ENCODE data around the gene FAM161A.

DNA sequence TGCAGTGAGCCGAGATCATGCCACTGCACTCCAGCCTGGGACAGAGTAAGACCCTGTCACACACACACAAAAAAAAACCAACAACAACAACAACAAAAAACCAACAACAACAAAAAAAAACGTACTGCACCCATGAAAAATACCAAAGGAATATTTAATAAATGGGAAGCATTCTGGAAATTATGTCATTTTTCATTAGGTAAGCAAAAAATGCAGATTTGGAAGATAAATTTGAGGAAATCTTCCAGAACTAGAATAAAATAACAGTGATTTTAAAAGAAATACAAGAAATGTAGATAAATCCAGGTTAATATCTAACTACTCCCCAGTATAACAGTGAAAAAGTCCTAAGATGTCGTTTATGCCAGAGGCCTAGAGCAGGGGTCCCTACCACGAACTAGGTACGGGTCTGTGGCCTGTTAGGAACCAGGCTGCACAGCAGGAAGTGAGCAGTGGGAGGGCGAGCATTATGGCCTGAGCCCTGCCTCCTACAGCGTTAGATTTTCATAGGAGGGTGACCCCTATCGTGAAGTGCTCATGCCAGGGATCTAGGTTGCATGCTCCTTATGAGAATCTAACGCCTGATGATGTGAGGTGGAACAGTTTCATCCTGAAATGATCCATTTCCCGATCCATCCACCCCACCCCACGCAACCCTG lies 21.5 kb downstream of the FAM161A start:
- TF ChIP-seq, protein P1, sequence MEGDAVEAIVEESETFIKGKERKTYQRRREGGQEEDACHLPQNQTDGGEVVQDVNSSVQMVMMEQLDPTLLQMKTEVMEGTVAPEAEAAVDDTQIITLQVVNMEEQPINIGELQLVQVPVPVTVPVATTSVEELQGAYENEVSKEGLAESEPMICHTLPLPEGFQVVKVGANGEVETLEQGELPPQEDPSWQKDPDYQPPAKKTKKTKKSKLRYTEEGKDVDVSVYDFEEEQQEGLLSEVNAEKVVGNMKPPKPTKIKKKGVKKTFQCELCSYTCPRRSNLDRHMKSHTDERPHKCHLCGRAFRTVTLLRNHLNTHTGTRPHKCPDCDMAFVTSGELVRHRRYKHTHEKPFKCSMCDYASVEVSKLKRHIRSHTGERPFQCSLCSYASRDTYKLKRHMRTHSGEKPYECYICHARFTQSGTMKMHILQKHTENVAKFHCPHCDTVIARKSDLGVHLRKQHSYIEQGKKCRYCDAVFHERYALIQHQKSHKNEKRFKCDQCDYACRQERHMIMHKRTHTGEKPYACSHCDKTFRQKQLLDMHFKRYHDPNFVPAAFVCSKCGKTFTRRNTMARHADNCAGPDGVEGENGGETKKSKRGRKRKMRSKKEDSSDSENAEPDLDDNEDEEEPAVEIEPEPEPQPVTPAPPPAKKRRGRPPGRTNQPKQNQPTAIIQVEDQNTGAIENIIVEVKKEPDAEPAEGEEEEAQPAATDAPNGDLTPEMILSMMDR (conservative IDR thresholded peaks at IDR 0.05; ENCODE audit: low read depth, low read length) = no peak
- no peak for TF ChIP-seq EZH2 (IDR thresholded peaks at IDR 0.05; ENCODE audit: borderline replicate concordance, low read depth, low read length, poor library complexity, severe bottlenecking)
